Measurements from ENCODE around the gene IFNK. TPM values are rescaled to one million over a fixed set of nuclear protein-coding genes. Genes with fewer than 3 reads are reported as not detected.

Gene IFNK
- total and polyA plus RNA-seq, 2 donors (not counting 3 experiments of a cell fraction or from before 2014, with no cell fraction given): not detected

DNA sequence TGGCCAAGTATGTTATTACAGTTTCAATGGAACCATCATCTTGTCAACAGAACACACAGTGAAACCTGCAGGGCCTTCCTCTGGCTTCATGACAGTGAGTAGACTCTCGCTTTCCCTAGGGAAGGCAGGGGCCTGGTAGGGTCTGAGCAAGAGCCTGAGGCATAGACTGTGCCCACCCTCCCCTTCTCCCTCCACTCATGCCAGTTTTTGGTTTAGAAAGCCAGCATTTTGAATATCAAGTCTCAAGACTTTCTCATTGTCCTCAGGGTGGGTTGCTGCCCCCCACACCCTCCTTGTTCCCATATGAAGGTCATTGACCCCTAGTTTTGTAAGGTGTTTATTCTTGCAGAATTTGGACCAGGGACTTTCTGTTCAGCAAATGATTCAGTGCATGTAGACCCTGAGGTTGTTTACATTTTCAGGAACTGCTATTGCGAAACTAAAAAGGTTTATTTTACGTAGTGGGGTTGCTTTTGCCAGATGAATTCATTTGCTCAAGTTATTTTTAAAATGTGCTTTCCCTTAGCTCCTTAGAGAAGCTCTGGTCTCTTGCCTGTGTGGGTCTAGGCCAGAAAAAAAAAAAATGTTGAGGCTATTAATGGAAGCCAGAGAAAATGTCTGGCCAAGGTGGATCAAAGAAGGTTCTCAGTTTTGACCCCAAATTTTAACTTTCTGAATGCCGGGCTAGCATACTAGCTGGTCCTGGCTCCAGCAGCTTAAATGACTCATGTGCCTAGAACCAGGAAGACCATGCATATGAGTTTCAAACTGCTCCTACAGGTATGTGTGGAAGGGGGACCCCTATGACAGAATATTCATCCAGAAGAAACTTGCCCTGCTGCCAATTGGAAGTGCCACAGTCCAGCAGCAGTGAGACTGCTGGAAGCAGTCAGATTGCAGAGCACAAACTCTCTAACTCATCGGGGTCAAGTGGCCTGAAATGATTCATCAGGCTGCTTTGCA, 15.7 kb downstream of the IFNK start:
- CTCF ChIA-PET: interaction anchor here (1.7 to 3.0 kb wide), 3 partner anchors 9 to 206 kb away, joined by 6 to 12 read pairs (median 6); partner anchors contain the start of gene MOB3B
- Histone ChIP-seq H3K79me2 (ENCODE audit: control insufficient read depth, insufficient read depth, low read length) (no peaks in the 10 kb centered on the region), H2AFZ (ENCODE audit: low read depth, low read length) (no peak overlapping the region), H3K4me1 (ENCODE audit: control insufficient read depth, extremely low read depth, insufficient read depth, low read length) (no peaks in the 10 kb centered on the region), H3K36me3 (ENCODE audit: control insufficient read depth in 2 of 2, extremely low read depth in 1 of 2, insufficient read depth in 2 of 2, low read length in 2 of 2) (no peaks in the 10 kb centered on the region), H3K27ac (ENCODE audit: insufficient read depth, low read depth, low read length) (no peak overlapping the region), H3K9me3 (replicated peaks; ENCODE audit: control insufficient read depth, insufficient read depth, low read length) (no peaks in the 10 kb centered on the region), H3K4me2 (ENCODE audit: insufficient read depth, low read length) (no peak overlapping the region), H3K27me3 (ENCODE audit: control insufficient read depth in 2 of 2, insufficient read depth in 2 of 2, low read length in 2 of 2) (no peaks in the 10 kb centered on the region), H4K20me1 (replicated peaks; ENCODE audit: control insufficient read depth, extremely low read depth, insufficient read depth, low read length) (no peaks in the 10 kb centered on the region), H3K9me1 (replicated peaks; ENCODE audit: control insufficient read depth, extremely low read depth, insufficient read depth, low read length) (no peaks in the 10 kb centered on the region), H3K9ac (replicated peaks; ENCODE audit: extremely low read depth, insufficient read depth, low read length) (no peak overlapping the region), H3K4me3 (replicated peaks in 1 of 3; ENCODE audit: insufficient read depth in 1 of 3, low read depth in 1 of 3, low read length in 3 of 3) (no peak overlapping the region)
- no TSS peak for BruUV-seq (replicated peaks)
- POLR2A ChIA-PET: no interaction called here
- intact Hi-C loops (cut with micrococcal nuclease) (no loop called here), dilution Hi-C loops (cut with MboI; ENCODE audit: extremely low pct_ligation_motif_present, low sequenced_read_pairs) (no loop called here)
- TF ChIP-seq, protein P1, sequence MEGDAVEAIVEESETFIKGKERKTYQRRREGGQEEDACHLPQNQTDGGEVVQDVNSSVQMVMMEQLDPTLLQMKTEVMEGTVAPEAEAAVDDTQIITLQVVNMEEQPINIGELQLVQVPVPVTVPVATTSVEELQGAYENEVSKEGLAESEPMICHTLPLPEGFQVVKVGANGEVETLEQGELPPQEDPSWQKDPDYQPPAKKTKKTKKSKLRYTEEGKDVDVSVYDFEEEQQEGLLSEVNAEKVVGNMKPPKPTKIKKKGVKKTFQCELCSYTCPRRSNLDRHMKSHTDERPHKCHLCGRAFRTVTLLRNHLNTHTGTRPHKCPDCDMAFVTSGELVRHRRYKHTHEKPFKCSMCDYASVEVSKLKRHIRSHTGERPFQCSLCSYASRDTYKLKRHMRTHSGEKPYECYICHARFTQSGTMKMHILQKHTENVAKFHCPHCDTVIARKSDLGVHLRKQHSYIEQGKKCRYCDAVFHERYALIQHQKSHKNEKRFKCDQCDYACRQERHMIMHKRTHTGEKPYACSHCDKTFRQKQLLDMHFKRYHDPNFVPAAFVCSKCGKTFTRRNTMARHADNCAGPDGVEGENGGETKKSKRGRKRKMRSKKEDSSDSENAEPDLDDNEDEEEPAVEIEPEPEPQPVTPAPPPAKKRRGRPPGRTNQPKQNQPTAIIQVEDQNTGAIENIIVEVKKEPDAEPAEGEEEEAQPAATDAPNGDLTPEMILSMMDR (IDR thresholded peaks at IDR 0.05; ENCODE audit: extremely low read depth in 1 of 2, insufficient read depth in 1 of 2, low read depth in 1 of 2, low read length in 2 of 2): no peak
- TF ChIP-seq FOS (IDR thresholded peaks at IDR 0.05; ENCODE audit: borderline replicate concordance, insufficient read depth, low read length) (no peak), POLR2A (IDR thresholded peaks at IDR 0.05; ENCODE audit: low read depth, low read length) (no peak), POLR2AphosphoS5 (IDR thresholded peaks at IDR 0.05; ENCODE audit: insufficient read depth, low read depth, low read length) (no peak), JUN (IDR thresholded peaks at IDR 0.05; ENCODE audit: borderline replicate concordance, insufficient read depth, insufficient read length, low read depth) (no peak), MYC (IDR thresholded peaks at IDR 0.05; ENCODE audit: low read depth, low read length) (no peak), GATA2 (IDR thresholded peaks at IDR 0.05; ENCODE audit: insufficient read depth, insufficient read length, low read depth, low read length) (no peak), EZH2 (IDR thresholded peaks at IDR 0.05; ENCODE audit: borderline replicate concordance, low read depth, low read length, severe bottlenecking) (no peak)
- TF ChIP-seq, protein P2, sequence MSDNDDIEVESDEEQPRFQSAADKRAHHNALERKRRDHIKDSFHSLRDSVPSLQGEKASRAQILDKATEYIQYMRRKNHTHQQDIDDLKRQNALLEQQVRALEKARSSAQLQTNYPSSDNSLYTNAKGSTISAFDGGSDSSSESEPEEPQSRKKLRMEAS (IDR thresholded peaks at IDR 0.05; ENCODE audit: insufficient read depth, insufficient read length): no peak
- DNase-seq (ENCODE audit: low read depth, low spot score) (no peak), FAIRE-seq (no peak)
